Osteocyte (in vitro differentiated cells): ENCODE results near the gene MPRIP. TPM values are rescaled to one million over a fixed set of nuclear protein-coding genes. Genes with fewer than 3 reads are reported as not detected.

ENCODE experiments used
- DNase-seq: peaks from one replicate; pipeline ENCODE4 v3.0.0; 2021; ENCODE audit warnings: mixed read lengths; ENCODE audit not compliant: unreplicated experiment; ENCODE audit errors: extremely low spot score
- H3K27ac Mint-ChIP-seq: one replicate; pipeline ENCODE4 v1.8.0; 2021; ENCODE audit warnings: mild to moderate bottlenecking, mixed read lengths; ENCODE audit not compliant: unreplicated experiment
- H3K27me3 Mint-ChIP-seq: one replicate; pipeline ENCODE4 v1.8.0; 2021; ENCODE audit warnings: mixed read lengths; ENCODE audit not compliant: unreplicated experiment
- H3K36me3 Mint-ChIP-seq: one replicate; pipeline ENCODE4 v1.8.0; 2021; ENCODE audit warnings: mixed read lengths; ENCODE audit not compliant: unreplicated experiment
- H3K4me1 Mint-ChIP-seq: one replicate; pipeline ENCODE4 v1.8.0; 2021; ENCODE audit warnings: mixed read lengths; ENCODE audit not compliant: unreplicated experiment
- H3K4me3 Mint-ChIP-seq: one replicate; pipeline ENCODE4 v1.8.0; 2021; ENCODE audit warnings: mild to moderate bottlenecking, moderate library complexity, mixed read lengths; ENCODE audit not compliant: unreplicated experiment
- H3K9me3 Mint-ChIP-seq: one replicate; pipeline ENCODE4 v1.8.0; 2021; ENCODE audit warnings: mixed read lengths; ENCODE audit not compliant: unreplicated experiment
- total RNA-seq: library from RNA; stranded (reverse); gene quantifications from 2 replicates; pipeline ENCODE4 v1.2.1, GENCODE V29; 2021
- TF ChIP-seq, protein P1 (sequence below): fragments of 200-600 bp; sonication (generic); IDR thresholded peaks from 2 replicates; pipeline ENCODE4 v1.5.0; 2021; ENCODE audit warnings: antibody characterized with exemption, mild to moderate bottlenecking, moderate library complexity

Gene MPRIP
- total RNA-seq, 1 donor from 2014 or later = 206 TPM

DNA sequence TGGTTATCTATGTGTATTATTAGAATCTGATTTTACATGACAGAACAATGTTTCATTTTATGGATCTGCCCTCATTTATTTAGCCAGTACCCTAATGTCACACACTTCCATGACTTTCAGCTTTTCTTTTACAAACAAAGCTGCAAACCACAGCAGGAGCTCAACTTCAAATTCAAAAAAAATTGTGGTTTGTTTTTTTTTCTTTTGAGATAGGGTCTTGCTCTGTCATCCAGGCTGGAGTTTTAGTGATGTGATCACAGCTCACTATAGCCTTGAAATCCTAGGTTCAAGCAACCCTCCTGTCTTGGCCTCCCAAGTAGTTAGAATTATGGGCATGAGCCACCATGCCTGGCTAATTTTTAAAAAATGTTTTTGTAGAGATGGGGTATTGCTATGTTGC is 8.2 kb upstream of the MPRIP start:
- no peaks in the 10 kb centered on the region for H3K27me3 Mint-ChIP-seq
- H3K4me3 Mint-ChIP-seq = no peak overlapping the region
- TF ChIP-seq, protein P1, sequence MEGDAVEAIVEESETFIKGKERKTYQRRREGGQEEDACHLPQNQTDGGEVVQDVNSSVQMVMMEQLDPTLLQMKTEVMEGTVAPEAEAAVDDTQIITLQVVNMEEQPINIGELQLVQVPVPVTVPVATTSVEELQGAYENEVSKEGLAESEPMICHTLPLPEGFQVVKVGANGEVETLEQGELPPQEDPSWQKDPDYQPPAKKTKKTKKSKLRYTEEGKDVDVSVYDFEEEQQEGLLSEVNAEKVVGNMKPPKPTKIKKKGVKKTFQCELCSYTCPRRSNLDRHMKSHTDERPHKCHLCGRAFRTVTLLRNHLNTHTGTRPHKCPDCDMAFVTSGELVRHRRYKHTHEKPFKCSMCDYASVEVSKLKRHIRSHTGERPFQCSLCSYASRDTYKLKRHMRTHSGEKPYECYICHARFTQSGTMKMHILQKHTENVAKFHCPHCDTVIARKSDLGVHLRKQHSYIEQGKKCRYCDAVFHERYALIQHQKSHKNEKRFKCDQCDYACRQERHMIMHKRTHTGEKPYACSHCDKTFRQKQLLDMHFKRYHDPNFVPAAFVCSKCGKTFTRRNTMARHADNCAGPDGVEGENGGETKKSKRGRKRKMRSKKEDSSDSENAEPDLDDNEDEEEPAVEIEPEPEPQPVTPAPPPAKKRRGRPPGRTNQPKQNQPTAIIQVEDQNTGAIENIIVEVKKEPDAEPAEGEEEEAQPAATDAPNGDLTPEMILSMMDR = no peak
- no peak for DNase-seq
- no peak overlapping the region for H3K27ac Mint-ChIP-seq
- H3K9me3 Mint-ChIP-seq = no peaks in the 10 kb centered on the region
- peaks cover 39% of the 10 kb centered on the region for H3K4me1 Mint-ChIP-seq
- no peaks in the 10 kb centered on the region for H3K36me3 Mint-ChIP-seq

DNA sequence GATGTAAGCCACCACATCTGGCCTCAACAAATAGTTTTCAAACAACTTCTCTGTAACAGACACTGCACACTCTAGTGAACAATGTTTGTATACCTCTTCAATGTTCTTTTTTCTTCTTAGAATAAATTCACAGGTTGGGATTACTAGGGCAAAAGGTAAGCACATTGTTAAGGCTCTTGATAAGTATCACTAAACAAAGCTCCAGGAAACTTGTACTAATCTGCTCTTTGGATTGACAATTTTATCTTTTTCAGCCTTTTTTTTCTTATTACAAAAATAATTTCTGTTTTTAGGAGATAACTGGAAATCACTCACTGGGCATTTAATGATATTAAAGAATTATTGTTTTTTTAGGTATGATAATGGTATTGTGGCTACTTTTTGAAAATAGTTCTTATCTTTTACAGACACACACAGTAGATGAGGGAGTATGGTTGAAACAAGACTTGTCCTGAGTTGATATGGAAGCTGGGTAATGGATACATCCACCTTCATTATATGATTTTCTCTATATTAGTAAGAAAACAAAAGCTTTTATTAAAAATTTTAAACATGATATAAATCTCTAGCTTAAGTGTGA is 7.7 kb upstream of the MPRIP start:
- Mint-ChIP-seq H3K4me1 (peaks cover 34% of the 10 kb centered on the region), H3K27ac (no peak overlapping the region), H3K9me3 (no peaks in the 10 kb centered on the region)

DNA sequence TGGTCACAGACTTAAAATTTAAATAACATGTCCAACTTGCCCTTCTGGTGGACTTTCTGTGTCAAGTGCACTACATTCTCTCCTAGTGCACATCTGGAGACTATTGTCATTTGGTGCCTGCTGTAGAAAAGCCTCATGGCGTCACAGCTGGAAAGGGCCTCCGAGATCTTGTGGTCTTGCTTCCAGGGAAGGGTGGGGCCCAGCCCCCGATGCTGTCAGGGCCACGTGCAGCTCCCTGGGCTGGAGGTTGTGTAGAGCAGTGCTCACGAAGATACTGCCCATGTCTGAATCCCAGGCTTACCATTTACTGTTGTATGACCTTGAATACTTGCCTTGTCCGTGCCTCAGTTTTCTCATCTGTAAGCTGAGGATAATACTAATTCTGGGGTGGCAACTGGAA is 6.8 kb upstream of the MPRIP start:
- no peak for DNase-seq
- H3K27ac Mint-ChIP-seq = no peak overlapping the region
- H3K36me3 Mint-ChIP-seq = no peaks in the 10 kb centered on the region
- H3K9me3 Mint-ChIP-seq = no peaks in the 10 kb centered on the region
- peaks cover 30% of the 10 kb centered on the region for H3K4me1 Mint-ChIP-seq
- H3K4me3 Mint-ChIP-seq = no peak overlapping the region
- no peaks in the 10 kb centered on the region for H3K27me3 Mint-ChIP-seq
- TF ChIP-seq, protein P1 = no peak

More for the DNA sequence above, 7.7 kb upstream of the MPRIP start:
- Mint-ChIP-seq H3K4me3 (no peak overlapping the region), H3K36me3 (no peaks in the 10 kb centered on the region), H3K27me3 (no peaks in the 10 kb centered on the region)
- TF ChIP-seq, protein P1 = no peak
- no peak for DNase-seq

DNA sequence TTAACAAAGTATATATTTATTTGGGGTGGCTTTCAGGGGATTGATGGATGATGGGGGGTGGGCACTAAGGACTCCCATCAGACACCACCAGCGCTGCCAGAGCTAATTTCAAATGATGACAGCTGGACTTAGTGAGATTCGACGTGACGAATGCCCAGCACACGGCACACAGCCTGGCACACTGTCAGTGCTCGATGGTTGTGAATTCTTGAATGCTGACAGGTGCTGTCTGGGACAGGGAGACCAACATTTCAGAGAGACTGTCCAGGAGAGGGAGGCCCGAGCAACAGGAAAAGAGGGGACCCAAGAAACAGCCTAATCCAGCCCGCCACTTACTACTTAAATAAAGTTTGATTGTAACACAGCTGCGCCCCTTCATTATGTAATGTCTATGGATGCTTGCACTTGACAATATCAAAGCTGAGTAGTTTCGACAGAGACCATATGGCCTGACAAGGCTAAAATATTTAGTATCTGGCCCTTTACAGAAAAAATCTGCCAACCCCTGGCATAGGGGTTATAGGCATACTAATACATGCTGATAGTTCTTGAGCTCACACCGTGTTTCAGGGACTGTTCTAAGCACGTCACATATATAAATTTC is 6.2 kb upstream of the MPRIP start:
- TF ChIP-seq, protein P1 = no peak
- Mint-ChIP-seq H3K27ac (no peak overlapping the region), H3K36me3 (no peaks in the 10 kb centered on the region), H3K9me3 (no peaks in the 10 kb centered on the region), H3K4me3 (no peak overlapping the region), H3K27me3 (no peaks in the 10 kb centered on the region), H3K4me1 (peaks cover 32% of the 10 kb centered on the region)
- DNase-seq = no peak

DNA sequence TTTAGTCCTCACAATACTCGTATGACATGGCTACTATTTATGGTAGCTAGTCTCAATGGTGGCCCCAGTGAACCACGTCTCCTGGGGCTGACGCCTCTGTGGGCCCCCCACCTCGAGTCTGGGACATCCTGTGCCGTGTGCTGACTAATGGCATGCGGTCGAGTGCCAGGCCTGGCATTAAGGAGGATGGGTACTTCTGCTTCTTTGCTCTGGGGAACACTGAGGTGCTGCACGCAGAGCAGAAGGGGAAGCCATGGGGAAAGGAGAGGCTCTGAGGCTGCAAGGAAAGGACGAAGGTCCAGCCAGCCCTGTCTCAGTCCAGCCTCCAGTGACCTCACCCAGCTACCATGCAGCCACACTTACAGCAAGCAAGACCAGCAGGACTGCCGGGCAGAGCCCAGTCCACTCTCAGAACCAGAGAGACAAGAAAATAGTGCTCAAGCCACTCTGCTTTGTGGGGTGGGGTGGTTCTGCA is 5.7 kb upstream of the MPRIP start:
- TF ChIP-seq, protein P1 = no peak

More for the DNA sequence above, 5.7 kb upstream of the MPRIP start:
- DNase-seq = no peak
- peaks cover 37% of the 10 kb centered on the region for H3K4me1 Mint-ChIP-seq
- H3K27me3 Mint-ChIP-seq = no peaks in the 10 kb centered on the region
- H3K27ac Mint-ChIP-seq = no peak overlapping the region
- H3K9me3 Mint-ChIP-seq = no peaks in the 10 kb centered on the region
- no peaks in the 10 kb centered on the region for H3K36me3 Mint-ChIP-seq
- H3K4me3 Mint-ChIP-seq = no peak overlapping the region
